ENCODE data around the gene C19orf25.

GRCh38 chr19:1447504-1447903 lies 31.5 kb downstream of the C19orf25 start:
- TF ChIP-seq POLR2A (IDR thresholded peaks at IDR 0.05) (no peak), CTCF (IDR thresholded peaks at IDR 0.05) (no peak)

Data from heart left ventricle (tissue), 13 donors.